RWPE2 (cell line): ENCODE measurements around the gene BARHL2.

Source experiments
- ATAC-seq: fragments of 200-7000 bp; cut with Tn5 transposase; 3 replicates; pipeline ENCODE4 v1.9.1; 2021; ENCODE audit warnings: low read depth
- DNase-seq: peaks from one replicate; pipeline ENCODE4 v3.0.0-alpha.2; 2020; ENCODE audit warnings: low spot score
- H3K27ac ChIP-seq: fragments of 450-650 bp; 2 replicates; pipeline ENCODE4 v1.5.1; 2017; ENCODE audit warnings: mild to moderate bottlenecking; ENCODE audit not compliant: poor library complexity, severe bottlenecking
- H3K27me3 ChIP-seq: fragments of 250-450 bp; sonication (Bioruptor Pico); 2 replicates; pipeline ENCODE4 v1.5.1; 2021; ENCODE audit warnings: mild to moderate bottlenecking, moderate library complexity; ENCODE audit not compliant: insufficient read depth, poor library complexity, severe bottlenecking
- H3K36me3 ChIP-seq: fragments of 250-450 bp; sonication (Bioruptor Pico); 2 replicates; pipeline ENCODE4 v1.5.1; 2020; ENCODE audit warnings: low read depth, mild to moderate bottlenecking, moderate library complexity
- H3K4me1 ChIP-seq: fragments of 250-450 bp; sonication (Bioruptor Pico); 2 replicates; pipeline ENCODE4 v1.5.1; 2021; ENCODE audit warnings: mild to moderate bottlenecking, moderate library complexity; ENCODE audit not compliant: insufficient read depth, poor library complexity, severe bottlenecking
- H3K4me3 ChIP-seq: fragments of 250-450 bp; sonication (Bioruptor Pico); 2 replicates; pipeline ENCODE4 v1.5.1; 2021; ENCODE audit warnings: mild to moderate bottlenecking, moderate library complexity; ENCODE audit not compliant: severe bottlenecking
- H3K9me3 ChIP-seq: fragments of 250-450 bp; sonication (Bioruptor Pico); 2 replicates; pipeline ENCODE4 v1.5.1; 2021; ENCODE audit warnings: mild to moderate bottlenecking, moderate library complexity; ENCODE audit not compliant: severe bottlenecking
- CTCF ChIP-seq: fragments of 450-650 bp; IDR thresholded peaks from one replicate; pipeline ENCODE4 v1.5.1; 2017; ENCODE audit warnings: mild to moderate bottlenecking, moderate library complexity; ENCODE audit not compliant: poor library complexity, severe bottlenecking

BARHL2 gene

DNA sequence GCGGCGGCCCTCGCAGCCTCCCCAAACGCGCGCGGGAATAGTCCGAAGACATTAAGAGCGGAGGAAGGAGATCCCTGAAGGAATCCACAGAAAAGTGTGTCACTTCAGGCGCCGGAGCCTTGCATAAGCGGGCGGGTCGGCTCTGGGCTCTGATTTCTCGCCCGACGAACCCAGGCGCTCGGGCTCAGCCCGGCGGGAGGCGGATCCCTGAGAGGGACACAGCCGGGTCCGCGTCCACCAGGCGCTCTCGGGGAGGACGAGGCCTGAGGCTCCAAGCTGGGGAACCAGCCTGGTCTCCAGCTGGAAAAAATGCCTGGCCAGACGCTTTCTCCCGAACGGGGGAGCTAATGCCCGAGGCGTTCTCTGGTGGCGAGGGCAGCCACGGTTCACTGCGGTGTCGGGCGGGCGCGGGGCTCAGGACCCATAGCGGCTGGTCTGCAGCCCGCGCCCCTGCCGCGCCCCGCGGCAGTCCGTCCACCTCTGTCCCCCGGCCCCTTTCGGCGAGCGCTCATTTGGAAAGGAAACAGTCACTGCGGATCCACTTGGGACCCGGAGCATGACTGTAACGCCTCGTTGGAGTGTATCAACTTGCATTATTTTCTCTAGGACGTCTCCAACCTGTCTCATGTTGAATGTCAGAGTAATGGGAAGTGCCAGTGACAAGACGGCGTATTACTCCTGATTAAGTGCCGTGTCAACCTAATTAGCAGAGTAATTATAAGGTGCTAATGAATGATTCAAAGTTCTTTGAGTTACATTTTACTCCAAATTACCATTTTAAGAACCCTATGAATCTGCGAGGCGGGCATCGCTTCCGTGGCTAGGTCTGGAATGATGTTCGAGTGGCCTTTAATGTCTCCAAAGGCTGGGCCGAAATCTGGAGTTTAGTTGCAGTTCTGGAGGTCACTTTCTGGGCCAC is 1.6 kb upstream of the BARHL2 start:
- H3K27me3 ChIP-seq, result peaks cover 99% of the 10 kb centered on the region
- H3K4me3 ChIP-seq, result no peak overlapping the region
- no peak overlapping the region for H3K27ac ChIP-seq
- no peak for DNase-seq
- H3K36me3 ChIP-seq, result no peaks in the 10 kb centered on the region
- no peak; the same call in 2 of the 3 replicates for ATAC-seq
- no peaks in the 10 kb centered on the region for H3K9me3 ChIP-seq
- TF ChIP-seq CTCF, result no peak
- no peaks in the 10 kb centered on the region for H3K4me1 ChIP-seq

- no peak for DNase-seq
- Histone ChIP-seq H3K27ac (no peak overlapping the region), H3K4me3 (no peak overlapping the region), H3K36me3 (no peaks in the 10 kb centered on the region), H3K4me1 (no peaks in the 10 kb centered on the region), H3K27me3 (peaks cover 99% of the 10 kb centered on the region), H3K9me3 (no peaks in the 10 kb centered on the region)
- TF ChIP-seq CTCF, result no peak
- ATAC-seq, result no peak
These were observed 736 bp upstream of the BARHL2 start for GRCh38 chr1:90717665-90718410.

GRCh38 chr1:90717356-90717664 is 208 bp upstream of the BARHL2 start:
- H3K4me1 ChIP-seq, result no peaks in the 10 kb centered on the region
- H3K4me3 ChIP-seq, result no peak overlapping the region
- H3K27me3 ChIP-seq, result peaks cover 99% of the 10 kb centered on the region

GRCh38 chr1:90716243-90716551 is 905 bp downstream of the BARHL2 start:
- Histone ChIP-seq H3K4me1 (no peaks in the 10 kb centered on the region), H3K4me3 (no peak overlapping the region), H3K27me3 (peaks cover 99% of the 10 kb centered on the region), H3K27ac (no peak overlapping the region), H3K36me3 (no peaks in the 10 kb centered on the region), H3K9me3 (no peaks in the 10 kb centered on the region)
- ATAC-seq (no peak; the same call in 2 of the 3 replicates), DNase-seq (no peak)
- no peak for TF ChIP-seq CTCF

More at GRCh38 chr1:90717356-90717664, 208 bp upstream of the BARHL2 start:
- no peaks in the 10 kb centered on the region for H3K36me3 ChIP-seq
- DNase-seq (no peak), ATAC-seq (no peak)
- no peak overlapping the region for H3K27ac ChIP-seq
- no peaks in the 10 kb centered on the region for H3K9me3 ChIP-seq
- TF ChIP-seq CTCF, result no peak
